Fibroblast of mammary gland (primary cell): Measurements from ENCODE around the gene CAMK2A.
"Not testable (repeated sequence)": the region's sequence is repeated elsewhere in the genome, so short reads cannot be mapped to it uniquely, and the experiment has no call there.

Experiments used
- DNase-seq: peaks from one replicate; pipeline ENCODE4 v3.0.0-alpha.2; 2010; ENCODE audit warnings: low read depth
- H3K4me3 ChIP-seq: 2 replicates; pipeline ENCODE4 v1.5.1; 2011; ENCODE audit warnings: low read depth, mild to moderate bottlenecking, low read length, moderate library complexity; ENCODE audit not compliant: control insufficient read depth
- TF ChIP-seq, protein P1 (sequence below): conservative IDR thresholded peaks from 2 replicates; pipeline ENCODE4 v1.5.1; 2011; ENCODE audit warnings: low read depth, low read length, inconsistent platforms; ENCODE audit not compliant: control insufficient read depth, insufficient read depth

CAMK2A gene

DNA sequence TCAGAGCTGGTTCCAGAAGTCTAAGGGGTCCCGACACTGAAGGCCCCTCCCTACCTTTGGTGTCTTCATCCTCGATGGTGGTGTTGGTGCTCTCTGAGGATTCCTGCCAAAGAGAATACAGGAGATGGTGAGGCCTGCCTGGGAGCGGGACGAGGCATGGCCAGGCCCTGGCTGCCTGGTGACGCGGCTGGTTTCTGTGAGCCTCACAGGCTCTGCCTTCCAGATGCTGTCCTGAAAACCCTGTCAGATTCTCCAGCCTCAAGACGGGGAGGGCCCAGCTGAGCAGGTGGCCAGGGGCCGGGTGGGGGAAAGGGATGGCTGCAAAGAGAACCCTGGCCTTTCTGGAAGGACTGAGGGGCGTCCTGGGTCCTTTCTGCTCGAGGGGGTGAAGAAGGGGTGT is 50.9 kb downstream of the CAMK2A start:
- DNase-seq, result no peak
- no peak overlapping the region for H3K4me3 ChIP-seq
- TF ChIP-seq, protein P1, sequence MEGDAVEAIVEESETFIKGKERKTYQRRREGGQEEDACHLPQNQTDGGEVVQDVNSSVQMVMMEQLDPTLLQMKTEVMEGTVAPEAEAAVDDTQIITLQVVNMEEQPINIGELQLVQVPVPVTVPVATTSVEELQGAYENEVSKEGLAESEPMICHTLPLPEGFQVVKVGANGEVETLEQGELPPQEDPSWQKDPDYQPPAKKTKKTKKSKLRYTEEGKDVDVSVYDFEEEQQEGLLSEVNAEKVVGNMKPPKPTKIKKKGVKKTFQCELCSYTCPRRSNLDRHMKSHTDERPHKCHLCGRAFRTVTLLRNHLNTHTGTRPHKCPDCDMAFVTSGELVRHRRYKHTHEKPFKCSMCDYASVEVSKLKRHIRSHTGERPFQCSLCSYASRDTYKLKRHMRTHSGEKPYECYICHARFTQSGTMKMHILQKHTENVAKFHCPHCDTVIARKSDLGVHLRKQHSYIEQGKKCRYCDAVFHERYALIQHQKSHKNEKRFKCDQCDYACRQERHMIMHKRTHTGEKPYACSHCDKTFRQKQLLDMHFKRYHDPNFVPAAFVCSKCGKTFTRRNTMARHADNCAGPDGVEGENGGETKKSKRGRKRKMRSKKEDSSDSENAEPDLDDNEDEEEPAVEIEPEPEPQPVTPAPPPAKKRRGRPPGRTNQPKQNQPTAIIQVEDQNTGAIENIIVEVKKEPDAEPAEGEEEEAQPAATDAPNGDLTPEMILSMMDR, result no peak

DNA sequence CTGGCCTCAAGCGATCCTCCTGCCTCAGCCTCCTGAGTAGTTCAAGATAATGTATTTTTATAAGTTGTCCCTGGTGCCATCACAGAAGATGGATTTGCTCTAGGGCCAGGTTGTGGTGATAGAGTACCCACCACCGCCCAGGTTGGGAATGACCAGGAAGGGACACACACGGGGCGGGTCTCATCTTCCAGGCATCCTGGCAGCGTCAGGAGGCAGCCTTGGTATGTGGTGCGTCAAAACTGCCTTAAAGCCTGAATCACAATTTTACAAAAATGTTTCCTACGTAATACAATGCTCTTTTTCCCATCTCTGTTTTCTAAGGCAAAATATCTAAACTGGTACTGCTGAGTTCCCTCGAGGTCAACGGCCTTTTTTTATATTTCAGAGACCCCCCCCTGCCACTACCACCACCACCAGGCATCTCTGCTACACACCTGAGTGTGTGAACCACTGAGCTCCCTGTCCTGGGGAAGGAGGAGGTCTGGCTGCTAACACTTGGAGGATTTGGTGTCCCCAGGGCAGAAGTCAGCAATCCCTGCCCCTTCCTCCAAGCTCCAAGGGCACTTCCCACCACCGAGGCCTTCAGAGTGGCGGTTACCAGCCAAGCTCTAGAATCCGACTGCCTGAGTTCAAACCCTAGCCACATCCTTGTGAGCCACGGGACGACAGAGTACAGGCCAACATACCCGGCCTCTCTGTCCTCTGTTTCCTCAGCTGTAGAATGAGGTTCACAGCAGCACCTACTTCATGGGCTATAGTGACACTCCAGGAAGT is 52.4 kb downstream of the CAMK2A start:
- no peak for DNase-seq
- H3K4me3 ChIP-seq, result no peak overlapping the region
- TF ChIP-seq, protein P1, result no peak

DNA sequence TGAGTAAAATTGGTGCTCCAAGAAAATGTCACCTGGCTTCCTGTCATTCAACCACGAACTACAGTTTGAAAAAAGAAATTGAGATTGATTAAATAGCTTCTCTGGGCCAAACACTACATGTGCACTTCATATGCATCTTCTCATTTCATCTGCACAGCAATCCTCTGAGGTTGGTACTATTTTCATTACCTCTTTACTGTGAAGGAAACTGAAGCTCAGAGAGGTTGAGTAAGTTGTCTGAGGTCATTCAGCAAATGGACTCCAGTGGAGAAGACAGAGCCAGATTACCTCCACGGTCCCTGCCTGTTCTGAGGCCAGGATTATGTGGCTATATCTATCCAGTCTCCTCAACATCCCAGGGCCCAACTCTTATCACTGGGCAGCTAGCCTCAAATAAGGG is 53.3 kb downstream of the CAMK2A start:
- TF ChIP-seq, protein P1, result no peak
- DNase-seq, result no peak
- no peak overlapping the region for H3K4me3 ChIP-seq

DNA sequence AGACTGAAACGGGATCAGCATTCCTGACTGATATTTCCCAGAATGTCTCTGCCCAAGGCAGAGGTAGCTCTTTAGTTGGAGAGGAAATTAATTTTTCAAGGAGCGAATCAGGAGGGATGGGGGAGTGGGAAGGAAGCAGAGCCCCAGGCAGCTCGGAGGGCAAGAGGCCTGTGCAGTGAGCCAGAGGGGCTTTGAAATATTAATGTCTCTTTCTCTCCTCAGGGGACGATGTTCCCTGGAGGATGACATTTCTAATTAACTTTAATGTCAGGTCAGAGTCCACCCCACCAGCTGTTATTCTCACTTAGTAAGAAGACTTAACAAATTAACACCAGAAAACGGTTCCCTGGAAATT is 54.1 kb downstream of the CAMK2A start:
- TF ChIP-seq, protein P1, result no peak
- no peak overlapping the region for H3K4me3 ChIP-seq
- DNase-seq, result no peak

DNA sequence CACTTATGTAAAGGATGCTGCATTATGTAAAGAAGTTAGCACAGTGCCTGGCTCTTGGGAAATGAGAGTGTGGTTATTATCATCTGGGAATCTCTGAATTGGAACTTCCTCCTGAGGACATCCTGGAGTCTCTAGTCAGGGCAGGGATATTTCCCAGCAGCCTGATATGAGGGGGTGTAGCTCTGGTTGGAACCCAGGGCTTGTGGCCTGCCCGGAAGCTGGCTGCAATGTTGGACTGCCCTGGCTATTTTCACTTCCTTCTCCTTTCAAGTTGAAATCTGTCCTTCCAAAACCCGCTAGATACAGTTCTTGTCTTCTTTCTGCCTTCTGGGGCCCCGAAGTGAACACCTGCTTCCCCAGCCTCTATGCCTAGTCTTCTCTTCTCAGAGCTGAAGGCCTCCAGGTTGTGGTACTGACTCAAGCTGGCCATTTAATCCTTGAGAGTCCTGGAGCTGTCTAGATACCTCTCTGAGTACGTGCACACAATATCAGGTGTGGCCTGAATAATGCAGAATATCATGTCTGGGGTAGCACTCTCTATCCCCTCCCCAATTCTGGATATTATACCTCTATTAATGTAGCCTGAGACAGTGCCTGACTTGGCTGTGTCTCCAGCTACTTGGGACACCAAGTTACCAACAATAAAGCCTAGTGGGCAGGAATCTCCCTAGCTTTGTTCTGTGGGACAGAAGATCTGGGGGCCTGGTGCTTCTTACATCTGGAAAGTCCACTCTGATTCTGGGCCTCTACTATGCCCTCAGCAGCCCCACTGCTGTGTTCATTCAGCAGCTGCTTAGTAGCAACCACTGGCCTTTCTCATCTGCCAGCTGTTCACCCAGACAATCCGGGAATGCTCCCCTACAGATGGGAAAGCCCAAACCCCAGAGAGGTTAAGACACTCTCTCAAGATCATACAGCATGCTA is 54.7 kb downstream of the CAMK2A start:
- H3K4me3 ChIP-seq, result no peak overlapping the region
- DNase-seq, result no peak
- TF ChIP-seq, protein P1, result no peak

DNA sequence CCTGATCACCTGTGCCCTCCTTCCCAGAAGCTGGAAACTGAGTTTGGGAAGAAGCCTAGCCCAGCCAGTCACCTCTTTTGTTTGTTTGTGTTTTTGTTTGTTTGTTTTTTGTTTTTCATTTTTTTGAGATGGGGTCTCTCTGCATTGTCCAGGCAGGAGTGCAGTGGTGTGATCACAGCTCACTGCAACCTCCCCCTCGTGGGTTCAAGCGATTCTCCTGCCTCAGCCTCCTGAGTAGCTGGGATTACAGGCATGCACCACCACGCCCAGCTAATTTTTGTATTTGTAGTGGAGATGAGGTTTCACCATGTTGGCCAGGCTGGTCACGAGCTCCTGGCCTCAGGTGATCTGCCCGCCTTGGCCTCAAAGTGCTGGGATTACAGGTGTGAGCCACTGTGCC is 55.9 kb downstream of the CAMK2A start:
- not testable (repeated sequence) for H3K4me3 ChIP-seq, DNase-seq

DNA sequence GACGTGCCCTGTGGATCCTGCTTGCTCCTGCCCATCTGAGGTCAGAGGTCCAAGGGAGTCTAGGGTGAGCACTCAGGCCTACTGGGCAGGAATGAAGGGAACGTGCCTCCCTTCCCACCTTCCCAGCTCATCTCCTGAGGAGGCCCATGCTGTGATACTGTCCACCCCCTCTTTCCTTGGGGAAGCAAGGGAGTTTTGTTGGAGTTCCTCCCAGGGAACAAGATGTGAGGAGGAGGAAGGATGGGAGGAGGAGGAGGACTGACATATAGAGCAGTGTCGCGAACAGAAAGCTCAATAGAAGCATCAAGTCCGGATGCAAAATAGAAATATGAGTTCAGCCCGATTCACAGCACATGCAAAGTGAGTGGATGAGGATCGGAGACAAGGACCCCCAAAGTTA is 58.7 kb downstream of the CAMK2A start:
- TF ChIP-seq, protein P1, result no peak
- no peak for DNase-seq
- H3K4me3 ChIP-seq, result no peak overlapping the region
